ENCODE results near the gene UPK2.

UPK2 gene

DNA sequence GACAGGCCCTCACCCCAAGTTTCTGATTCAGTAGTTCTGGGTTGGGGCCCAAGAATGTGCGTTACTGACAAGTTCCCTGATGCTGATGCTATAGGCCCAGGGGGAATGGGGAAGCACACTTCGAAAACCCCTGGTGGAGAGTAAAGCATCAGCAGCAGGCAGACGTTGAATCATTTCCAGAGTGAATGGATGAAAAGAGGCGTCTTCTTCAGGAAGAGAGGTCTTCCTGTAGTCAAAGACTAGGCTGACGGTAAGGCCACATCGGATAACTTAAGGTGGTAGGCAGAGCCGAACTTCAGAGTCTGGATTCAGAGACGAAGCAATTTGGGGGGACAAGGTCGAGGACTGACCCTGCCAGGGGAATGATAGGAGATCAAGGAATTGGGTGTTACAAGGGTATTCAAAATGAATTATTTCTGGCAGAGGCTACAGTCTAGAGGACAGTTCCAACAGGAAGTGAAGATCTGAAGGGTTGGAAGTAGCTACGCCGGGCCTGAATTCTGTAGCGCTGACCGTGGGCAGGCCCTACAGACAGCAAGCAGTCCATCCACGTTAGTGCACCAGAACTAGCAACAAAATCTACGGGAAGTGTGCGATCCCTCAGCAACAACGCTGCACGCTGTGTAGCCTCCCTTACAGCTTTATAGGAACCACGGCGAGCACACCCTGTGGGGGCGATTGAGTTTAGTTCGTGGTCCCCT lies 41.0 kb downstream of the UPK2 start:
- DNase-seq: peak; percentile 11

- peak; percentile 94 for DNase-seq
These were observed 41.7 kb downstream of the UPK2 start, which contains the start of gene CENATAC for GRCh38 chr11:118997627-118998387. CENATAC (plus strand) TSS chr11:118998138; CDS start chr11:118998198, 60 bp downstream.

GRCh38 chr11:118998388-118998717 lies 42.3 kb downstream of the UPK2 start:
- DNase-seq: no peak

- no peak for DNase-seq
These were observed 42.7 kb downstream of the UPK2 start for GRCh38 chr11:118998822-118999221.

GRCh38 chr11:119000906-119001305 lies 44.8 kb downstream of the UPK2 start:
- DNase-seq: no peak

DNA sequence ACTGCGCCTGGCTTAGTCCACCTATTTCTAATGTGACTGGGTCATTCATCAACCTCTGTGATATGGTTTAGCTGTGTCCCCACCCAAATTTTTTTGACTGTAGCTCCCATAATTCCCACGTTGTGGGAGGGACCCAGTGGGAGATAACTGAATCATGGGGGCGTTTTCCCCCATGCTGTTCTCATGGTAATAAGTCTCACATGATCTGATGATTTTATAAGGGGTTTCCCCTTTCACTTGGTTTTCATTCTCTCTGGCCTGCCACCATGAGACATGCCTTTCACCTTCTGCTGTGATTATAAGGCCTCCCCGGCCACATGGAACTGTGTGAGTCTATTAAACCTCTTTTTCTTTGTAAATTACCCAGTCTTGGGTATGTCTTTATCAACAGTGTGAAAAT lies 50.6 kb downstream of the UPK2 start:
- no peak for DNase-seq

Data from CD4-positive, alpha-beta T cell treated with Interferon gamma for 1 hour (primary cell).